Epithelial cell of esophagus (primary cell): ENCODE results near the gene NKAIN2.

Experiments used
- DNase-seq: peaks from one replicate; pipeline ENCODE4 v3.0.0; 2010; ENCODE audit warnings: low read depth
- H3K4me3 ChIP-seq: 2 replicates; pipeline ENCODE4 v1.5.1; 2011; ENCODE audit warnings: mild to moderate bottlenecking, low read length, control low read depth
- TF ChIP-seq, protein P1 (sequence below): IDR thresholded peaks from 2 replicates; pipeline ENCODE4 v1.5.1; 2011; ENCODE audit warnings: low read depth, mild to moderate bottlenecking, low read length, control low read depth, inconsistent platforms; ENCODE audit not compliant: insufficient read depth; ENCODE audit errors: missing control alignments

Gene NKAIN2

DNA sequence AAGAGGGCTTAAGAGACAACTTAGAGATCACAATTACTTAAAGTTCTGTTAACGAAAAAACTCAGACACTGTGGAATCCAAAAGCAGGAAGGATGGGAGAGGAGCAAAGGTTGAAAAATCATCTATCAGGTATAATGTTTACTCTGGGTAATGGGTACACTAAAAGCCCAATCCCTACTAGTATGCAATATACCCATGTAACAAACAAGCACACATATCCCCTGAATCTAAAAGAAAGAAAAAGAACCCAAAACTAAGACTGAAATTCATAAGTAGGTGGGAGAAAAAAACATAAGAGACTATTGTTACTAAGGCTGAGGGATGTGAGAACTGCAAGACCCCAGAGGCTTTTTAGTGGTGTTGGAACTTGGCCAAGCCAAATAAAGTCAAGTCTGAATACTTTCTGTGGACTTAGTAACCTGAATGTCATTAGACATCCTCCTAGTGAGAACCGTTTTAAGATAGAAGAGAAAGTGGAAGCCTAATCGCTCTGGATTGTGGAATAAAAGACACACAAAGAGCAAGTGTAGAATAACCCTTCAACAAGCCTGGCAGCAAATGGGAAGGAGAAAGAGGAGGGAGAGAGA, 969.2 kb downstream of the NKAIN2 start:
- TF ChIP-seq, protein P1, sequence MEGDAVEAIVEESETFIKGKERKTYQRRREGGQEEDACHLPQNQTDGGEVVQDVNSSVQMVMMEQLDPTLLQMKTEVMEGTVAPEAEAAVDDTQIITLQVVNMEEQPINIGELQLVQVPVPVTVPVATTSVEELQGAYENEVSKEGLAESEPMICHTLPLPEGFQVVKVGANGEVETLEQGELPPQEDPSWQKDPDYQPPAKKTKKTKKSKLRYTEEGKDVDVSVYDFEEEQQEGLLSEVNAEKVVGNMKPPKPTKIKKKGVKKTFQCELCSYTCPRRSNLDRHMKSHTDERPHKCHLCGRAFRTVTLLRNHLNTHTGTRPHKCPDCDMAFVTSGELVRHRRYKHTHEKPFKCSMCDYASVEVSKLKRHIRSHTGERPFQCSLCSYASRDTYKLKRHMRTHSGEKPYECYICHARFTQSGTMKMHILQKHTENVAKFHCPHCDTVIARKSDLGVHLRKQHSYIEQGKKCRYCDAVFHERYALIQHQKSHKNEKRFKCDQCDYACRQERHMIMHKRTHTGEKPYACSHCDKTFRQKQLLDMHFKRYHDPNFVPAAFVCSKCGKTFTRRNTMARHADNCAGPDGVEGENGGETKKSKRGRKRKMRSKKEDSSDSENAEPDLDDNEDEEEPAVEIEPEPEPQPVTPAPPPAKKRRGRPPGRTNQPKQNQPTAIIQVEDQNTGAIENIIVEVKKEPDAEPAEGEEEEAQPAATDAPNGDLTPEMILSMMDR: no peak
- no peak for DNase-seq
- no peak overlapping the region for H3K4me3 ChIP-seq

DNA sequence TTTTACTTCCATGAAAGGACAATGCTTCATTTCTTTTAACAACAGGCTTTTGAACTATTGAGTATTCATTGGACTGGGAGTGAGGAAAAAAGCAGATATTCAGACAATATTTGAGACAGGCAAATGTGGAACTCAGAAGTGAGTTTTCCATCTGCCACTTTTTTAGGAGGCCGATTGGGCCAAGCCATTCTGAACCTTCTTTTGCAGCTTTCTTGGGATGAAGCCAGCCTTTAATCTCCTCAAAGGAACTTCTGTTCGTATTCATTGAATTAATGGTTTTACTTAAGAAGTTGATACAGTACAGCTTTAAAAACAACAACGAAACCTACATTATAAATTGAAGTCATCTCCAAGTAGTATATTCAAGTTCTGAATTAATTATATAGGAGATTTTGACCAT, 971.5 kb downstream of the NKAIN2 start:
- no peak for DNase-seq
- H3K4me3 ChIP-seq: no peak overlapping the region
- TF ChIP-seq, protein P1: no peak

DNA sequence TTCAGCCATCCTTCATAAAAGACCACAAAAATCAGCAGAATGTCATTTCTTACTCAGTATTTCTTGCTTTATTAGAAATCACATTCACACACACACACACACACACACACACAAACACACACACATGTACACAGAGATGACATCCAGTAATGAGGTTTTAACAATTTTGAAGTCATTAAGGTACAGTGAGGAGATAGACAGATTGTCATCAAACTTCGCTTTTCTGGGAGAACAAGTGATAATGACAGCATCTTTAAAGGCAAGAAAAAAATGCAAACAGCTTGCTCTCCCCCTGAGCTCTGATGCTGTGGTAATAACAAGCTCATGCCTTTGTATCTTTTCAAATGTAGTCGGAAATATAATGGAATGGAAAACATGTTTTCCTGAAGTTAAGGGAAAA, 974.2 kb downstream of the NKAIN2 start:
- TF ChIP-seq, protein P1: no peak
- DNase-seq: no peak
- no peak overlapping the region for H3K4me3 ChIP-seq

DNA sequence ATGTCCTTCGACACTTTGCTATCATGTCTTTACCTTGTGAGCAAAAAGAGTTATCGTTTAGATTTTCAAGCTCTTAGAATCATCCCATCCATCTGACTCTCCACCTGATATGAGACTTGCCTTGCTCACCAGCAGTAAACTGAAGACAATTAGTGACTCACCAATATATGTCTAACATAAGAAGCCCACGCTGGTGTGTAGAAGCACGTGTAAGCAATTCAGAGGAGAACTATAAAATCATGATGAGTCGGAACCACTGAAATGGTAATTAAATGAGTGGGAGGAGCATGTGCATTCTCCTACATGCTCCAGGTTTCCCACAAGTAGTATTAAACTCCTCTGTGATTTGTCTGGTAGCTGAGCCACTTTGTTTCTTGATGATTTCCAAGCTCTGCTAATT, 977.0 kb downstream of the NKAIN2 start:
- peak; percentile 14 for DNase-seq
- TF ChIP-seq, protein P1: no peak
- H3K4me3 ChIP-seq: no peak overlapping the region

DNA sequence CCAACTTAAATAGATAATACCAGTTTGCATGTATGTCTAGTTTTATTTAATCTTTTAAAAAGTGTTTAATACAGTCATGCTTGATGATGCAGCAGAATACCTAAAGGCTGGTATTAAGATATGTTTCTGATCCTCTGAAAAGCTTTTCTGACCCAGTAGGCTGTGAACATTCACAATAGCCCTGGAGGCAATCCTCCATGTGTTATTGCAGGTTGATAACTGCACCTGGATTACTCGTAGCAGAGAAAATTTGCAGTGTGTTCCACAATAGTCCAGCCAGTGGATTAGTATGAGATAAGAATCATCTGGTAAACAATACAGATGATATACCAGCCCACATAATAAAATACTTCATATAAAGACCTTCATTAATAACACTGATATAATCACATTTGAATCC, 979.7 kb downstream of the NKAIN2 start:
- peak; percentile 16 for DNase-seq
- TF ChIP-seq, protein P1: no peak
- no peak overlapping the region for H3K4me3 ChIP-seq

DNA sequence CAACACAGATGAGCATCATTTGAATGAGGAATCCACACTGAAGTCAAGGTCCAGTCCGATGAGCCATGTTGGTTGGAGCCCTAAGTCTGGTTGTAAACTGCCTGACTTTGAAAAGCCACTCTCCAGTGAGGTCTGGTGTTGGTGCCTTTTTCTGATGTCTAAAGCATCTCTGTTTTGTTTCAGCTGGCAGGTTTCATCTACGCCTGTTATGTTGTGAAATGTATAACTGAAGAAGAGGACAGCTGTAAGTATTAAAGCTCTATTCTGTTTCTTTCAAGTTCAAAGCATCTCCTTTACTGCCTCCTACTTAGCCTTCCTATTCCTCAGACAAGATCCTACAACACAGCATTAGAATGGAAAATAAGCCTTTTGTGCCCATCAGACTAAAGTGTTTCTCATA, 987.5 kb downstream of the NKAIN2 start:
- DNase-seq: no peak
- TF ChIP-seq, protein P1: no peak

DNA sequence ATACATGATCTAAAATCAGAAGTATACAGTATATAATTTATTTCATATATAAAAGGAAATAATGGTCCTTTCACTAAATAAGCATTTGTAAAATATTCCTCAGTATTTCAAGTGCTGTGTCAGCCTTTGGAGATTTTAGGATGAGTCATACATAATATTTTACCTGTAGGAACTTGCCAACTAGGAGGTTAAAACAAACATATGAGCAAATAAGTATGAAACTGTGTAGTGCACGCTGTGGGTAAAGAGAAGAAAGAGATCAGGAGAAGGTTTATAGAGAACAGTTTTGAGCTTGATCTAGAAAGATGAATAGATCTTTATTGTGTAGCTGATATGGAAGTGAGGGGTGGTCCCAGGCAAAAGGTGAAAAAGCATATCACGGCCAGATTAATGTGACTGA, 988.7 kb downstream of the NKAIN2 start:
- TF ChIP-seq, protein P1: no peak
- DNase-seq: peak; percentile 78
- H3K4me3 ChIP-seq: no peak overlapping the region

More for the DNA sequence above, 987.5 kb downstream of the NKAIN2 start:
- H3K4me3 ChIP-seq: no peak overlapping the region
